ENCODE results near the gene ABHD2. TPM values are rescaled to one million over a fixed set of nuclear protein-coding genes. Genes with fewer than 3 reads are reported as not detected.

ABHD2 gene, protein sequence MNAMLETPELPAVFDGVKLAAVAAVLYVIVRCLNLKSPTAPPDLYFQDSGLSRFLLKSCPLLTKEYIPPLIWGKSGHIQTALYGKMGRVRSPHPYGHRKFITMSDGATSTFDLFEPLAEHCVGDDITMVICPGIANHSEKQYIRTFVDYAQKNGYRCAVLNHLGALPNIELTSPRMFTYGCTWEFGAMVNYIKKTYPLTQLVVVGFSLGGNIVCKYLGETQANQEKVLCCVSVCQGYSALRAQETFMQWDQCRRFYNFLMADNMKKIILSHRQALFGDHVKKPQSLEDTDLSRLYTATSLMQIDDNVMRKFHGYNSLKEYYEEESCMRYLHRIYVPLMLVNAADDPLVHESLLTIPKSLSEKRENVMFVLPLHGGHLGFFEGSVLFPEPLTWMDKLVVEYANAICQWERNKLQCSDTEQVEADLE
- 10 to 100 TPM; 29.7 to 48.1 (median 35.9) TPM for total RNA-seq

DNA sequence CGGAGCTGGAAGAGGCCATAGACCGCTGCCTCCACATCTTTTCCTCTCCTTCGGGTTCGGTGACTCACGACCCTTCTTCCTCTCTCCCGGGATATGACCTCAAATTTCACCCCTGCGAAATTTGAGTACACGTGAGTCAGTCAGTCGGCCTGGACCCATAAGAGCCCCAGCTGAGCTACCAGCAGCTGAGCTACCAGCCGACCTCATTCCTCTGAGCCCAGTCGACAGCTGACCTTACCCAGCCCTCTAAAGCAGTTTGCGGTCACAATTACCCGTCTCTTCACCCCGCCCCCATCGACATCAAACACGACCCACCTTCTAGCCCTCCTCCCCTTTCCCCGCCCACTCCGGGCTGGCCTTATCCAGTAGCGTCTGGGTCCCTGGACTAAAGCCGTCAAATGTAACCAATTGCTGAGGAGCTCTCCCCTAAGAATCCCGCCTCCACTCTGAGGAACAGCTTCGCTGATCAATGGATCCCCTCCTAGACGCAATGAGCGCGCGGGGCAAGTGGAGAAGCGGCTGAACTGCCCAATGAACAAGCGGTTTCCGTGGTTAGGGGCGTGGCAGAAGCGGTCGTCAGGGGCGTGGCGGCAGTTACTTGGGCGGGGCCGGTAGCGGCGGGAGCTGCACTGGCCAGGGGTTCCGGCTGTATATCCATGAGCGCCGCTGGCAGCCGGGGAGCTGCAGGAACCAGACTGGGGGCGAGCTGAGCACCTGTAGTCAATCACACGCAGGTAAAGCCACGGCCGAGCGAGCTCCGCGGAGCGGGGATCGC lies at the start of gene ABHD2:
Gene ABHD2, plus strand, starts transcription at position 627 of the 775 bp plus-strand sequence. CDS start 27,872 bp downstream, outside the sequence.
- no peaks in the 10 kb centered on the region for H3K36me3 ChIP-seq
- no peaks in the 10 kb centered on the region for H3K27me3 ChIP-seq
- H3K4me3 ChIP-seq, result peak within 1 kb of the TSS; percentile 67 to 98 (median 82)
- WGBS, 2 donors, result 1% methylated on average over 23 to 41 of the region's 51 CpGs
- no peaks in the 10 kb centered on the region for H3K9me3 ChIP-seq
- H3K4me1 ChIP-seq, result peaks cover 3 to 51% (median 26%) of the 10 kb centered on the region in 4 donors
- DNase-seq (ENCODE audit: low spot score in 2 of 2), result peak; percentile 99
- H3K27ac ChIP-seq, result peak within 1 kb of the TSS; percentile 60 to 93 (median 86)
- TF ChIP-seq EP300 (IDR thresholded peaks at IDR 0.05) (peak; percentile 46 to 74), CTCF (IDR thresholded peaks at IDR 0.05) (peak in 1 of 5 experiments; percentile 60), POLR2A (IDR thresholded peaks at IDR 0.05) (peak; percentile 86 to 90)

DNA sequence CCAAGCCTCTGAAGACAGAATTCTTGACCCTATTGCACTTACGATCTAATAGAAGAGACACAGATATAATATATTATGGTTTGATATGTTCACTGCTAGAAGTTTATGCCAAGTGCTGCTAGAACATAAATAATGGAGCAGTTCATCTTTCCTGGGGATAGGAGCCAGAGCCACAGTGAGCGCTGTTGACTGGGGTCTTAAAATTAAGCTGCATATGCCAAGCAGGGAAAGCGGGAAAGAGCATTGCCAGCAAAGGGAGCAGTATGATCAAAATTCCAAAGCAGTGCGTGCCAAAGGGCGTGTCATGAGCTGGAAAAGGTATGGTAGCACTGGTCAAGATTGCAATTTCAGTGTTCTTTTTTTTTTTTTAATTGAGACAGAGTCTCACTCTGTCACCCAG lies 49.1 kb upstream of the ABHD2 start:
- no peak overlapping the region for H3K4me3 ChIP-seq
- 68 to 73% methylated on average over 5 of the region's 5 CpGs for WGBS, 2 donors
- TF ChIP-seq POLR2A (IDR thresholded peaks at IDR 0.05) (no peak), EP300 (IDR thresholded peaks at IDR 0.05) (no peak), CTCF (IDR thresholded peaks at IDR 0.05) (no peak)
- no peak overlapping the region for H3K27ac ChIP-seq
- DNase-seq (ENCODE audit: low spot score in 2 of 2), result no peak
- no peaks in the 10 kb centered on the region for H3K4me1 ChIP-seq
- no peaks in the 10 kb centered on the region for H3K36me3 ChIP-seq
- no peaks in the 10 kb centered on the region for H3K27me3 ChIP-seq
- H3K9me3 ChIP-seq, result no peaks in the 10 kb centered on the region

DNA sequence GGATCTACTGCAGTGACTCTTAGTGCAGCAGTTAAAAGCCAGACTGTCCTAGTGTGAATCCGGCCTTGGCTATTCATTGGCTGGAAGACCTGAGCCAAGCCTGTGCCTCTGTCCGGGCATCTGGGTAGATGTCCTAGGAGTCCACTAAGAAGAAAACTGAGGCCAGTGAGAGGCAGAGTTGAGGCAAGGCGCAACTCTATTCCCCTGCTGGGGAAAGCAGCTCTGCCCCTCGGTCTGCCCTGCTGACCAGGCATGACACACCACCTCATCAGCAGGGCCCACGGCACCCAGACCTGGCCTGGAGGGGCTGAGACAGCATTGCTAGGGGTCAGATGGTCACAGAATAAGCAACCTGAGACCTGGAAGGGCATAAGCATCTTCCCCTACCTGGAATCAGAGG lies 46.7 kb upstream of the ABHD2 start:
- no peaks in the 10 kb centered on the region for H3K9me3 ChIP-seq
- no peaks in the 10 kb centered on the region for H3K4me1 ChIP-seq
- H3K27me3 ChIP-seq, result no peaks in the 10 kb centered on the region
- WGBS, 2 donors, result 76 to 89% methylated on average over 3 to 5 of the region's 5 CpGs
- no peak for DNase-seq (ENCODE audit: low spot score in 2 of 2)
- no peak for TF ChIP-seq EP300 (IDR thresholded peaks at IDR 0.05)
- no peak for TF ChIP-seq POLR2A (IDR thresholded peaks at IDR 0.05)
- no peak for TF ChIP-seq CTCF (IDR thresholded peaks at IDR 0.05)
- H3K4me3 ChIP-seq, result no peak overlapping the region
- H3K36me3 ChIP-seq, result no peaks in the 10 kb centered on the region
- no peak overlapping the region for H3K27ac ChIP-seq

GRCh38 chr15:89042387-89042786 lies 45.9 kb upstream of the ABHD2 start:
- WGBS, 2 donors, result 83 to 89% methylated on average over 5 of the region's 5 CpGs
- TF ChIP-seq POLR2A (IDR thresholded peaks at IDR 0.05) (no peak), CTCF (IDR thresholded peaks at IDR 0.05) (no peak), EP300 (IDR thresholded peaks at IDR 0.05) (no peak)
- no peak for DNase-seq (ENCODE audit: low spot score in 2 of 2)
- H3K27ac ChIP-seq, result no peak overlapping the region
- H3K9me3 ChIP-seq, result no peaks in the 10 kb centered on the region
- H3K27me3 ChIP-seq, result no peaks in the 10 kb centered on the region
- no peaks in the 10 kb centered on the region for H3K36me3 ChIP-seq
- no peaks in the 10 kb centered on the region for H3K4me1 ChIP-seq
- no peak overlapping the region for H3K4me3 ChIP-seq

Measured in tibial nerve (tissue), 4 donors.